GM12872 (cell line): ENCODE data around the gene CTNNA2.
A peak's percentile ranks its signal among the peaks of the same experiment; 100 is the strongest.

Experiments used
- CTCF ChIP-seq: IDR thresholded peaks from 3 replicates; pipeline ENCODE4 v1.5.1; 2011; ENCODE audit warnings: low read depth, mild to moderate bottlenecking, low read length, moderate library complexity; ENCODE audit not compliant: insufficient read depth

CTNNA2 gene

GRCh38 chr2:79929624-79930023 lies 416.8 kb downstream of the CTNNA2 start:
- TF ChIP-seq CTCF = no peak

GRCh38 chr2:79935046-79935732 lies 422.3 kb downstream of the CTNNA2 start:
- no peak for TF ChIP-seq CTCF

DNA sequence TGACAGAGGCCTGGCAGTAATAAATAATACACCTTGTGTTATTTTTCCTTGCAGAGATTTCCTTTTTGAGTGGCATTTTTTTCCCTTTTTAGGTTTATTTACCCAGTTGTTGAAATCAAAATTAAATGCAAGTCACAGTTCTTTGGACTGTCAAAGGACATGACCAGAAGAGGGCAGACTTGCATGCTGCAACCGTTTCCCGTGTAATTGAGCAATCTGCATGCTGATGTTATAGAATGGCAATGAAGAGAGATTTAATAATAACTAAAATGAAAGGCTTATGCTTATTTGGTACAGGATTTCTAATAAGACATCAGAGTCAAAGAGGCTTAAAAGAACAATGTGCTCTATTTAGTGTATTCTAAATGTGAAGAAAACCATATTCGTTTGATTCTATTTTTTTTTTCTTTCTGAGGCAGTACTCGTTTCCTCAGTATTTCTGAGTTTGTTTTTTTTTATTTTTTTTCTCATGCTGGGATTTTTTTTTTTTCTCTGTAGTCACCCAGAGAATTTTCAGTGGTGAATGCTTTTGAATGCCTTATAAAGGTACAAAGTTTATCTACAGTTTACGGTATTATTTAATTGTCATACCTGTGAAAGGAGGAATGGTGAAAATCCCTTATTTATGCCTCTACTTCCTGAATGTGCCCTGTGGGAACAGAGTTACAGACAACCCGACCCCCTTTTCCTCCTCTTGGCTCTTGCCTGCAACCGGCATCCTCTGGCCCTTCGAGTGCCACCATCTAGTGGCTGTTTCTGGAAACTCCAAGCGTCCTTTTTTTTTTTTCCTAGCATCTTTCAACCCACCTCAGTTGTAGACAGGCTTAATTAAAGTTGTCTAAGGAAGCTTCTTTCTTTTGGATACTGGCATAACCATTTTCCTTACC lies 423.2 kb downstream of the CTNNA2 start:
- peak; percentile 73 for TF ChIP-seq CTCF

GRCh38 chr2:79936715-79937114 lies 423.9 kb downstream of the CTNNA2 start:
- TF ChIP-seq CTCF = no peak

- no peak for TF ChIP-seq CTCF
Measured at GRCh38 chr2:79938648-79939047, 425.8 kb downstream of the CTNNA2 start.

DNA sequence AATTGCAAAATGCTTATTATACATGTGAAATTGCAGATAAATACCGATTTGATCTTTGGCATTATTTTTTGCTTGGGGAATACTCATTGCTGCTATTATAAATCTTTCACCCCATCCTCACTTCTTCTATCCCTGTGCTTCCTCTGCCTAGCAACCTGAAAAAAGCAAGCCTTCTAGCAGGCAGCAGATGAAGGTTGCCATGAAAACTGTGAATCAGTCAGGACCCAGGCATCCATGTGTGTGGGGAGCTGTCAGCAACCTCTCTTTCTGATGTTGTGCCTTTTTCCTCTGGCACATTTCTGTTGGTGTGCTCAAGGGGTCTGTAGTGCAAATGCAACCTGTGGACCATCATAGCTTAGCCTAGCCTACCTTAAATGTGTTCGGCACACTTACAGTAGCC lies 427.5 kb downstream of the CTNNA2 start:
- TF ChIP-seq CTCF = no peak

DNA sequence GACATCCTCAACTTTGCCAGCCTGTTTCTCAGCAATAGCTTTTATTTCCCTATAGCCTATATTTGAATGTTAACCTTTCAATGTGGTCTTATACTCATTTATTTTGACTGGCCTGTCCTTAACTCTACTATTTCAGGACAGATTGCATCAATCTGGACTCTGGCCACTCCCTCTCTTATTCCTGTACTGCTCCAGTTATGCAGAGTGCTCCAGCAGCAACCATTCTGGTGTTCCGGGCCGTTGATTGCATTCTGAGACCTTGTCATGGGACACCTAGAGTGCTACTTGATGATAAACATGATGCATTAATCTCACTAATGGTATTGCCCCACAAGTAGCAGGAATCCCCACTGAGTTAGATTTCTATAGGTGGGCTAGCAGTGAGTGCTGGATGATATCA lies 428.3 kb downstream of the CTNNA2 start:
- no peak for TF ChIP-seq CTCF
